Esophagus squamous epithelium (tissue), 5 donors: ENCODE results near the gene TTC19. TPM values are rescaled to one million over a fixed set of nuclear protein-coding genes. Genes with fewer than 3 reads are reported as not detected.

Source experiments
- DNase-seq: peaks from one replicate; lab custom pipeline; 2025; lab: John Stamatoyannopoulos, UW
- H3K27ac ChIP-seq, 4 donors: fragments of 200-600 bp; sonication (generic); one replicate each; pipeline ENCODE4 v1.5.1; 2016 to 2019; ENCODE audit warnings: mild to moderate bottlenecking in 1 of 4
- H3K27me3 ChIP-seq, 4 donors: fragments of 200-600 bp; sonication (generic); 1 replicate in 3 of 4; 2 replicates in 1 of 4; pipeline versions ENCODE4 v1.5.1 to v1.6.0; 2017 to 2021; ENCODE audit warnings: antibody characterized with exemption in 1 of 4
- H3K36me3 ChIP-seq, 3 donors: fragments of 200-600 bp; sonication (generic); one replicate each; pipeline ENCODE4 v1.5.1; 2016 to 2019
- H3K4me1 ChIP-seq, 3 donors: fragments of 200-600 bp; sonication (generic); one replicate each; pipeline ENCODE4 v1.5.1; 2017 to 2019
- H3K4me3 ChIP-seq, 4 donors: fragments of 200-600 bp; sonication (generic); 1 replicate in 3 of 4; 2 replicates in 1 of 4; pipeline ENCODE4 v1.5.1; 2016 to 2019; ENCODE audit warnings: mild to moderate bottlenecking in 2 of 4, moderate library complexity in 1 of 4
- H3K9me3 ChIP-seq, 3 donors: fragments of 200-600 bp; sonication (generic); one replicate each; pipeline ENCODE4 v1.5.1; 2016 to 2019
- CTCF ChIP-seq, 6 experiments: fragments of 450-650 bp in 4 of 6; fragments of 200-600 bp in 2 of 6; sonication (generic) in 2 of 6; IDR thresholded peaks; one replicate each; pipeline ENCODE4 v1.5.1; 2016 to 2019; ENCODE audit warnings: antibody characterized with exemption in 6 of 6, mild to moderate bottlenecking in 4 of 6, moderate library complexity in 4 of 6
- POLR2A ChIP-seq, 4 donors: fragments of 450-650 bp; IDR thresholded peaks; one replicate each; pipeline ENCODE4 v1.6.1; 2017; ENCODE audit warnings: antibody characterized with exemption in 4 of 4, mild to moderate bottlenecking in 4 of 4, moderate library complexity in 3 of 4
- whole genome bisulfite sequencing, 2 donors: methylation state at CpG; one replicate each; pipeline ENCODE4 v1.1.5; 2018; 5-methylcytosine and 5-hydroxymethylcytosine counted together
- intact Hi-C: fragments of 100-400 bp; cut with DNase I; formaldehyde crosslinking; loops from one replicate; pipeline ENCODE4 v1.15.0; 2022
- total RNA-seq, 4 donors: library from RNA; depleted of rRNA; stranded (reverse); fragments of >200 nt; gene quantifications; one replicate each; pipeline ENCODE4 v1.1.0, GENCODE V29; 2016
- donor health status: DM: yes; HTN: yes; CAD: no.

The TTC19 gene
- total RNA-seq, 4 donors from 2014 or later, result 20.0 to 75.7 (median 35.6) TPM

- Histone ChIP-seq H3K9me3 (no peaks in the 10 kb centered on the region), H3K36me3 (no peaks in the 10 kb centered on the region), H3K4me1 (peaks cover 20 to 63% (median 29%) of the 10 kb centered on the region in 3 donors), H3K27me3 (no peaks in the 10 kb centered on the region), H3K4me3 (no peak overlapping the region), H3K27ac (peak overlapping the region; percentile 18 to 55 (median 30))
- intact Hi-C loops, result no loop called here
- 33 to 40% methylated on average over 1 to 2 of the region's 4 CpGs for WGBS, 2 donors
- TF ChIP-seq CTCF (IDR thresholded peaks at IDR 0.05) (no peak), POLR2A (IDR thresholded peaks at IDR 0.05) (no peak)
- DNase-seq, result no peak
These were observed 35.9 kb upstream of the TTC19 start for GRCh38 chr17:15963670-15964110.

- no peaks in the 10 kb centered on the region for H3K9me3 ChIP-seq
- 35 to 45% methylated on average over 5 to 6 of the region's 6 CpGs for WGBS, 2 donors
- DNase-seq, result no peak
- peak overlapping the region in 3 of 4 donors; percentile 61 to 81 (median 72) for H3K27ac ChIP-seq
- peaks cover 17 to 49% (median 22%) of the 10 kb centered on the region in 3 donors for H3K4me1 ChIP-seq
- intact Hi-C loops, result no loop called here
- H3K27me3 ChIP-seq, result no peaks in the 10 kb centered on the region
- H3K36me3 ChIP-seq, result peaks cover 0 to 6% (median 0%) of the 10 kb centered on the region in 3 donors
- TF ChIP-seq CTCF (IDR thresholded peaks at IDR 0.05) (no peak), POLR2A (IDR thresholded peaks at IDR 0.05) (no peak)
- H3K4me3 ChIP-seq, result no peak overlapping the region
These were observed 34.1 kb upstream of the TTC19 start for GRCh38 chr17:15965528-15965927.

- TF ChIP-seq CTCF (IDR thresholded peaks at IDR 0.05), result no peak
- no peak for TF ChIP-seq POLR2A (IDR thresholded peaks at IDR 0.05)
- no peak for DNase-seq
- intact Hi-C loops, result no loop called here
These were observed 33.3 kb upstream of the TTC19 start for GRCh38 chr17:15966183-15966878.

GRCh38 chr17:15966879-15967248, 32.8 kb upstream of the TTC19 start:
- Histone ChIP-seq H3K4me1 (peaks cover 17 to 56% (median 22%) of the 10 kb centered on the region in 3 donors), H3K27me3 (no peaks in the 10 kb centered on the region), H3K9me3 (no peaks in the 10 kb centered on the region), H3K27ac (peak overlapping the region; percentile 59 to 81 (median 66)), H3K36me3 (peaks cover 0 to 6% (median 0%) of the 10 kb centered on the region in 3 donors), H3K4me3 (peak overlapping the region in 1 of 4 donors; percentile 5)
- no peak for DNase-seq
- intact Hi-C loops, result no loop called here
- no peak for TF ChIP-seq CTCF (IDR thresholded peaks at IDR 0.05)
- no peak for TF ChIP-seq POLR2A (IDR thresholded peaks at IDR 0.05)
- WGBS, 2 donors, result 38 to 52% methylated on average over 6 to 9 of the region's 11 CpGs

More at GRCh38 chr17:15966183-15966878, 33.3 kb upstream of the TTC19 start:
- no peaks in the 10 kb centered on the region for H3K27me3 ChIP-seq
- H3K27ac ChIP-seq, result peak overlapping the region; percentile 59 to 81 (median 66)
- H3K9me3 ChIP-seq, result no peaks in the 10 kb centered on the region
- peaks cover 0 to 6% (median 0%) of the 10 kb centered on the region in 3 donors for H3K36me3 ChIP-seq
- H3K4me3 ChIP-seq, result peak overlapping the region in 1 of 4 donors; percentile 5
- 42 to 43% methylated on average over 11 of the region's 13 CpGs for WGBS, 2 donors
- peaks cover 17 to 56% (median 22%) of the 10 kb centered on the region in 3 donors for H3K4me1 ChIP-seq

- WGBS, 2 donors, result 76 to 83% methylated on average over 9 to 11 of the region's 11 CpGs
- DNase-seq, result no peak
- TF ChIP-seq POLR2A (IDR thresholded peaks at IDR 0.05) (no peak), CTCF (IDR thresholded peaks at IDR 0.05) (no peak)
- H3K4me3 ChIP-seq, result no peak overlapping the region
- no peaks in the 10 kb centered on the region for H3K27me3 ChIP-seq
- H3K4me1 ChIP-seq, result peaks cover 17 to 56% (median 22%) of the 10 kb centered on the region in 3 donors
- intact Hi-C loops, result no loop called here
- peak overlapping the region in 3 of 4 donors; percentile 61 to 81 (median 72) for H3K27ac ChIP-seq
- H3K36me3 ChIP-seq, result peaks cover 0 to 6% (median 0%) of the 10 kb centered on the region in 3 donors
- H3K9me3 ChIP-seq, result no peaks in the 10 kb centered on the region
These were observed 31.8 kb upstream of the TTC19 start for GRCh38 chr17:15967706-15968399.
